ENCODE results near the gene SLC39A2.
"Not testable (repeated sequence)": the region's sequence is repeated elsewhere in the genome, so short reads cannot be mapped to it uniquely, and the experiment has no call there.

The SLC39A2 gene

GRCh38 chr14:20997115-20997514 is 2.0 kb upstream of the SLC39A2 start:
- no peak for DNase-seq (ENCODE audit: low read depth)

GRCh38 chr14:20997564-20997963 is 1.5 kb upstream of the SLC39A2 start:
- DNase-seq (ENCODE audit: low read depth), result no peak

GRCh38 chr14:20998139-20998538 is 954 bp upstream of the SLC39A2 start:
- no peak for DNase-seq (ENCODE audit: low read depth)

GRCh38 chr14:20999591-20999990 is 498 bp downstream of the SLC39A2 start:
- no peak for DNase-seq (ENCODE audit: low read depth)

GRCh38 chr14:21001218-21001617 is 2.1 kb downstream of the SLC39A2 start:
- no peak for DNase-seq (ENCODE audit: low read depth)

GRCh38 chr14:21003788-21004346 is 4.8 kb downstream of the SLC39A2 start:
- no peak for DNase-seq (ENCODE audit: low read depth)

GRCh38 chr14:21009721-21010120 is 10.6 kb downstream of the SLC39A2 start:
- not testable (repeated sequence) for DNase-seq (ENCODE audit: low read depth)

- DNase-seq (ENCODE audit: low read depth), result no peak
These were observed 12.0 kb downstream of the SLC39A2 start for GRCh38 chr14:21011136-21011535.

- peak; percentile 72 for DNase-seq (ENCODE audit: low read depth)
These were observed 15.7 kb downstream of the SLC39A2 start for GRCh38 chr14:21014761-21015190.

- no peak for DNase-seq (ENCODE audit: low read depth)
These were observed 16.2 kb downstream of the SLC39A2 start for GRCh38 chr14:21015312-21015711.

GRCh38 chr14:21016413-21017190 is 17.5 kb downstream of the SLC39A2 start:
- no peak for DNase-seq (ENCODE audit: low read depth)

- DNase-seq (ENCODE audit: low read depth), result no peak
These were observed 18.6 kb downstream of the SLC39A2 start for GRCh38 chr14:21017528-21018245.

- DNase-seq (ENCODE audit: low read depth), result no peak
These were observed 19.2 kb downstream of the SLC39A2 start for GRCh38 chr14:21018286-21018685.

- DNase-seq (ENCODE audit: low read depth), result no peak
These were observed 19.7 kb downstream of the SLC39A2 start for GRCh38 chr14:21018781-21019180.

GRCh38 chr14:21019366-21019765 is 20.3 kb downstream of the SLC39A2 start:
- no peak for DNase-seq (ENCODE audit: low read depth)

GRCh38 chr14:21020977-21021545 is 22.0 kb downstream of the SLC39A2 start:
- DNase-seq (ENCODE audit: low read depth), result no peak

GRCh38 chr14:21022686-21023085 is 23.6 kb downstream of the SLC39A2 start:
- DNase-seq (ENCODE audit: low read depth), result no peak

GRCh38 chr14:21023174-21023573 is 24.1 kb downstream of the SLC39A2 start:
- no peak for DNase-seq (ENCODE audit: low read depth)

- no peak for DNase-seq (ENCODE audit: low read depth)
These were observed 24.9 kb downstream of the SLC39A2 start for GRCh38 chr14:21023817-21024584.

- DNase-seq (ENCODE audit: low read depth), result no peak
These were observed 25.7 kb downstream of the SLC39A2 start, which contains the start of gene NDRG2 for GRCh38 chr14:21024585-21025370. NDRG2 (minus strand) TSS chr14:21025061; CDS start chr14:21023315, 1,746 bp downstream.

All from stromal cell of bone marrow (primary cell).